Liver (tissue), 9 donors: ENCODE measurements around the gene PEBP1. TPM values are rescaled to one million over a fixed set of nuclear protein-coding genes. Genes with fewer than 3 reads are reported as not detected.
A peak's percentile ranks its signal among the peaks of the same experiment; 100 is the strongest.

Experiments
- DNase-seq: peaks from one replicate; pipeline ENCODE4 v3.0.0-alpha.2; 2017; ENCODE audit warnings: low spot score
- H3K27ac ChIP-seq, 2 donors: one replicate each; pipeline ENCODE4 v1.7.0; 2013; ENCODE audit warnings: inconsistent platforms in 2 of 2, low read length in 2 of 2, control low read depth in 1 of 2, low read depth in 1 of 2, mild to moderate bottlenecking in 1 of 2
- H3K27me3 ChIP-seq, 4 donors: one replicate each; pipeline versions ENCODE4 v1.6.1 to v1.7.0; 2013; ENCODE audit warnings: low read length in 3 of 4, inconsistent platforms in 1 of 4, mild to moderate bottlenecking in 1 of 4, moderate library complexity in 1 of 4; ENCODE audit not compliant: control insufficient read depth in 4 of 4, insufficient read depth in 4 of 4
- H3K36me3 ChIP-seq, 4 donors: one replicate each; pipeline versions ENCODE4 v1.6.1 to v1.7.0; 2013; ENCODE audit warnings: low read length in 3 of 4, mild to moderate bottlenecking in 3 of 4, low read depth in 1 of 4, moderate library complexity in 1 of 4; ENCODE audit not compliant: control insufficient read depth in 4 of 4, insufficient read depth in 3 of 4
- H3K4me1 ChIP-seq, 4 donors: one replicate each; pipeline versions ENCODE4 v1.6.1 to v1.7.0; 2013; ENCODE audit warnings: low read length in 3 of 4, mild to moderate bottlenecking in 3 of 4, moderate library complexity in 1 of 4; ENCODE audit not compliant: control insufficient read depth in 4 of 4, insufficient read depth in 4 of 4
- H3K4me3 ChIP-seq, 3 donors: one replicate each; pipeline versions ENCODE4 v1.6.1 to v1.7.0; 2013; ENCODE audit warnings: low read length in 3 of 3, control low read depth in 1 of 3, low read depth in 1 of 3, mild to moderate bottlenecking in 1 of 3
- H3K9ac ChIP-seq, 2 donors: one replicate each; pipeline ENCODE4 v1.7.0; 2013; ENCODE audit warnings: low read length in 2 of 2, mild to moderate bottlenecking in 2 of 2, moderate library complexity in 2 of 2, control low read depth in 1 of 2, low read depth in 1 of 2
- H3K9me3 ChIP-seq, 4 donors: one replicate each; pipeline versions ENCODE4 v1.6.1 to v1.7.0; 2013; ENCODE audit warnings: low read length in 3 of 4; ENCODE audit not compliant: control insufficient read depth in 4 of 4
- EGR1 ChIP-seq, 2 donors: IDR thresholded peaks; 2 replicates each; pipeline ENCODE4 v1.6.1; 2016 to 2018; ENCODE audit warnings: antibody characterized with exemption in 2 of 2, low read depth in 2 of 2
- FOXA1 ChIP-seq: IDR thresholded peaks from 2 replicates; pipeline ENCODE4 v1.6.1; 2016; ENCODE audit warnings: antibody characterized with exemption
- FOXA2 ChIP-seq: IDR thresholded peaks from 2 replicates; pipeline ENCODE4 v1.6.1; 2016; ENCODE audit warnings: antibody characterized with exemption
- GABPA ChIP-seq, 2 donors: IDR thresholded peaks in 1 of 2; conservative IDR thresholded peaks in 1 of 2; 2 replicates each; pipeline ENCODE4 v1.6.1; 2016; ENCODE audit warnings: antibody characterized with exemption in 2 of 2, mild to moderate bottlenecking in 1 of 2, moderate library complexity in 1 of 2
- HNF4A ChIP-seq, 2 donors: conservative IDR thresholded peaks; 2 replicates each; pipeline ENCODE4 v1.6.1; 2016; ENCODE audit warnings: antibody characterized with exemption in 2 of 2, mild to moderate bottlenecking in 2 of 2
- HNF4G ChIP-seq: IDR thresholded peaks from 2 replicates; pipeline ENCODE4 v1.6.1; 2016; ENCODE audit warnings: antibody characterized with exemption
- JUND ChIP-seq, 2 donors: IDR thresholded peaks; 2 replicates each; pipeline ENCODE4 v1.6.1; 2016; ENCODE audit warnings: antibody characterized with exemption in 2 of 2
- NR2F2 ChIP-seq: IDR thresholded peaks from 2 replicates; pipeline ENCODE4 v1.6.1; 2016; ENCODE audit warnings: antibody characterized with exemption
- RAD21 ChIP-seq, 2 donors: IDR thresholded peaks; 2 replicates each; pipeline ENCODE4 v1.6.1; 2016; ENCODE audit warnings: antibody characterized with exemption in 2 of 2, mild to moderate bottlenecking in 2 of 2
- REST ChIP-seq: IDR thresholded peaks from 2 replicates; pipeline ENCODE4 v1.6.1; 2016; ENCODE audit warnings: antibody characterized with exemption, mild to moderate bottlenecking
- RXRA ChIP-seq, 2 donors: IDR thresholded peaks; 2 replicates each; pipeline ENCODE4 v1.6.1; 2017 to 2018; ENCODE audit warnings: antibody characterized with exemption in 2 of 2, mild to moderate bottlenecking in 1 of 2
- SP1 ChIP-seq: IDR thresholded peaks from 2 replicates; pipeline ENCODE4 v1.6.1; 2018; ENCODE audit warnings: antibody characterized with exemption, mild to moderate bottlenecking
- TAF1 ChIP-seq: conservative IDR thresholded peaks from 2 replicates; pipeline ENCODE4 v1.6.1; 2016; ENCODE audit warnings: antibody characterized with exemption, mild to moderate bottlenecking
- YY1 ChIP-seq: IDR thresholded peaks from 2 replicates; pipeline ENCODE4 v1.6.1; 2016; ENCODE audit warnings: antibody characterized with exemption, mild to moderate bottlenecking
- whole genome bisulfite sequencing: extraction: QIAGEN DNeasy Blood & Tissue Kit; methylation state at CpG from one replicate; pipeline ENCODE4 v1.1.7; 2013; 5-methylcytosine and 5-hydroxymethylcytosine counted together
- polyA plus RNA-seq, 2 donors: library from polyadenylated mRNA; stranded (reverse) in 1 of 2; unstranded in 1 of 2; fragments of 200-250 nt in 1 of 2; fragments of >200 nt in 1 of 2; fragmentation: Nextera tagmentation in 1 of 2; extraction: Ambion mirVana in 1 of 2; gene quantifications; one replicate each; pipeline versions ENCODE4 v1.2.1 to v1.2.3, GENCODE V29; 2013 to 2015
- total RNA-seq, 2 donors: library from RNA; depleted of rRNA; stranded (reverse); fragments of >200 nt; gene quantifications; one replicate each; pipeline ENCODE4 v1.2.3, GENCODE V29; 2014
- TF ChIP-seq, protein P1 (sequence below): IDR thresholded peaks from 2 replicates; pipeline ENCODE4 v1.6.1; 2016; ENCODE audit warnings: antibody characterized with exemption
- donor health status: healthy.
- donor health status: healthy.
- donor health status: healthy.
- donor health status: healthy.
- donor health status: healthy.

PEBP1 gene
- total and polyA plus RNA-seq, 4 donors, result 478 to 1,937 (median 635) TPM

- TF ChIP-seq, protein P1, sequence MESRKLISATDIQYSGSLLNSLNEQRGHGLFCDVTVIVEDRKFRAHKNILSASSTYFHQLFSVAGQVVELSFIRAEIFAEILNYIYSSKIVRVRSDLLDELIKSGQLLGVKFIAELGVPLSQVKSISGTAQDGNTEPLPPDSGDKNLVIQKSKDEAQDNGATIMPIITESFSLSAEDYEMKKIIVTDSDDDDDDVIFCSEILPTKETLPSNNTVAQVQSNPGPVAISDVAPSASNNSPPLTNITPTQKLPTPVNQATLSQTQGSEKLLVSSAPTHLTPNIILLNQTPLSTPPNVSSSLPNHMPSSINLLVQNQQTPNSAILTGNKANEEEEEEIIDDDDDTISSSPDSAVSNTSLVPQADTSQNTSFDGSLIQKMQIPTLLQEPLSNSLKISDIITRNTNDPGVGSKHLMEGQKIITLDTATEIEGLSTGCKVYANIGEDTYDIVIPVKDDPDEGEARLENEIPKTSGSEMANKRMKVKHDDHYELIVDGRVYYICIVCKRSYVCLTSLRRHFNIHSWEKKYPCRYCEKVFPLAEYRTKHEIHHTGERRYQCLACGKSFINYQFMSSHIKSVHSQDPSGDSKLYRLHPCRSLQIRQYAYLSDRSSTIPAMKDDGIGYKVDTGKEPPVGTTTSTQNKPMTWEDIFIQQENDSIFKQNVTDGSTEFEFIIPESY, result no peak
- no peak for TF ChIP-seq FOXA2
- no peak for TF ChIP-seq RXRA (IDR thresholded peaks at IDR 0.05)
Measured at GRCh38 chr12:118145798-118146156, 9.9 kb downstream of the PEBP1 start (continued).

GRCh38 chr12:118148287-118148686 is 12.4 kb downstream of the PEBP1 start:
- Histone ChIP-seq H3K4me1 (peaks cover 0 to 21% (median 8%) of the 10 kb centered on the region in 4 donors), H3K27me3 (no peaks in the 10 kb centered on the region), H3K9ac (no peak overlapping the region), H3K36me3 (peaks cover 8 to 37% (median 28%) of the 10 kb centered on the region in 4 donors), H3K27ac (no peak overlapping the region), H3K9me3 (no peaks in the 10 kb centered on the region), H3K4me3 (no peak overlapping the region)
- DNase-seq, result no peak
- TF ChIP-seq EGR1 (IDR thresholded peaks at IDR 0.05; ENCODE audit: low read depth in 2 of 2), result no peak
- no peak for TF ChIP-seq RXRA (IDR thresholded peaks at IDR 0.05)
- no peak for TF ChIP-seq TAF1
- no peak for TF ChIP-seq FOXA2
- no peak for TF ChIP-seq HNF4G
- TF ChIP-seq FOXA1, result no peak
- TF ChIP-seq NR2F2, result no peak
- no peak for TF ChIP-seq SP1
- no peak for TF ChIP-seq RAD21 (IDR thresholded peaks at IDR 0.05)
- no peak for TF ChIP-seq YY1
- TF ChIP-seq REST, result no peak
- 95% methylated on average over 5 of the region's 5 CpGs for WGBS

DNA sequence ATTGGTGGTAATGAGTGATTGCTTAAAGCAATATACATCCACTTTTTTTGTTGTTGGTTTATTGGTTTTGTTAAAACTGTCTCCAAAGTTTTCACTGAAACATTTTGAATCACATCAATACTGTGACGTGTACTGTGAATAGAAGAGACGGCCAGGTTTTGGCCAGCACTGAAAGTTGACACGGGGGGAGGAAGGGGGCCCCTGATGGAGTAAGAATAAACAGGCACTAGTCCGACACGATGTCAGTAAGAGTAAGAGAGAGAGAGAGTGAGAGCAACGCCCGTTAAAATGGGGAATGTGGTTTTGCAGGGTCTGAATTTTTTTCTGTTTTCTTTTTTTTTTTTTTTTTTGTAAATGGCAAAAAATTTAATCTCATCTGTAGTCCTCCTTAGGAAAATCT is 14.7 kb downstream of the PEBP1 start:
- no peaks in the 10 kb centered on the region for H3K27me3 ChIP-seq
- no peaks in the 10 kb centered on the region for H3K9me3 ChIP-seq
- WGBS, result 34% methylated on average over 7 of the region's 7 CpGs
- DNase-seq, result no peak
- TF ChIP-seq GABPA (IDR thresholded peaks at IDR 0.05 in 1 of 2, conservative IDR thresholded peaks at IDR 0.05 in 1 of 2), result no peak
- TF ChIP-seq HNF4A (conservative IDR thresholded peaks at IDR 0.05), result peak in 1 of 2 donors; percentile 18
- peak in 1 of 2 donors; percentile 16 for TF ChIP-seq RXRA (IDR thresholded peaks at IDR 0.05)
- TF ChIP-seq JUND (IDR thresholded peaks at IDR 0.05), result no peak
- H3K27ac ChIP-seq, result no peak overlapping the region
- no peak overlapping the region for H3K4me3 ChIP-seq
- peaks cover 3 to 21% (median 15%) of the 10 kb centered on the region in 4 donors for H3K36me3 ChIP-seq
- no peak overlapping the region for H3K9ac ChIP-seq
- peaks cover 0 to 9% (median 1%) of the 10 kb centered on the region in 4 donors for H3K4me1 ChIP-seq
